Measurements from ENCODE around the gene MT1X. TPM values are rescaled to one million over a fixed set of nuclear protein-coding genes. Genes with fewer than 3 reads are reported as not detected.
"Not testable (repeated sequence)": the region's sequence is repeated elsewhere in the genome, so short reads cannot be mapped to it uniquely, and the experiment has no call there.

The MT1X gene
- polyA plus RNA-seq, 4 donors: 19.0 to 59.2 (median 30.2) TPM

GRCh38 chr16:56708525-56709442, 26.5 kb downstream of the MT1X start:
- DNase-seq (ENCODE audit: low read depth in 4 of 4, low spot score in 3 of 4): no peak

GRCh38 chr16:56709443-56710040, 27.3 kb downstream of the MT1X start:
- DNase-seq (ENCODE audit: low read depth in 4 of 4, low spot score in 3 of 4): no peak

- no peak for DNase-seq (ENCODE audit: low read depth in 4 of 4, low spot score in 3 of 4)
Observed at GRCh38 chr16:56710181-56710737, 28.0 kb downstream of the MT1X start.

DNA sequence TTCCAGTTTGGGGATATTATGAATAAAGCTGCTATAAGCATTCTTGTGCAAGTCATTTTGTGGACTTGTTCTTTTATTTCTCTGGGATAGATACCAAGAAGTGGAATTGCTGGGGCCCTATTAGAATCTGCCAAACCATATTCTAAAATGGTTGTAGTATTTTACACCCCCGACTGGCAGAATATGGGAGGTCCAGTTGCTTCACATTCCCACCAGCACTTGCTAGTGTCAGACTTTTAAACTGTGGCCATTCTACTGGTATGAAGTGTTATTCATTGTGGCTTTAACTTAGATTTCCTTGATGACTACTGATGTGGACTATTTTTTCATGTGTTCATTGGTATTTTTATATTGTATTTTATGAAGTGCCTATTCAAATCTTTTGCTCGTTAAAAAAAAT, 29.6 kb downstream of the MT1X start:
- no peak for DNase-seq (ENCODE audit: low read depth in 4 of 4, low spot score in 3 of 4)

DNA sequence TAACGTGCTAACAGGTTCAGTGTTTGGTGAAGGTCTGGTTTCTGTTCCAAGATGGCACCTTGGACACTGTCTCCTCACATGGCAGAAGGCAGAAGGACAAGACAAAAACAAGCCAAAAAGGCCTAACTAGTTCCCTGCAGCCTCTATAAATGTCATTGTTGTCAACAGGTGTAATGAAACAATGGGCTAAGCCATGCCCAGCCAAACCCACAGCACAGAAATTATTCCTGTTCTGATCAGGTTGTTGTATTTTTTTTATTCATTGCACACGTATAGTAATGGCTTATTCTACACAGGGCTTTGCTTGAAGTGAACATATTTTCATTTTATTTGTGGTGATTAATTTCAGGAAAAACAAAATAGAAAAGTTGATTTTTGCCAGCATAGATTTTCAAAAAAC, 31.5 kb downstream of the MT1X start:
- DNase-seq (ENCODE audit: low read depth in 4 of 4, low spot score in 3 of 4): no peak

GRCh38 chr16:56715126-56715525, 32.9 kb downstream of the MT1X start:
- DNase-seq (ENCODE audit: low read depth in 4 of 4, low spot score in 3 of 4): no peak

GRCh38 chr16:56716761-56717160, 34.5 kb downstream of the MT1X start:
- DNase-seq (ENCODE audit: low read depth in 4 of 4, low spot score in 3 of 4): no peak

GRCh38 chr16:56717532-56717931, 35.3 kb downstream of the MT1X start:
- DNase-seq (ENCODE audit: low read depth in 4 of 4, low spot score in 3 of 4): not testable (repeated sequence)

DNA sequence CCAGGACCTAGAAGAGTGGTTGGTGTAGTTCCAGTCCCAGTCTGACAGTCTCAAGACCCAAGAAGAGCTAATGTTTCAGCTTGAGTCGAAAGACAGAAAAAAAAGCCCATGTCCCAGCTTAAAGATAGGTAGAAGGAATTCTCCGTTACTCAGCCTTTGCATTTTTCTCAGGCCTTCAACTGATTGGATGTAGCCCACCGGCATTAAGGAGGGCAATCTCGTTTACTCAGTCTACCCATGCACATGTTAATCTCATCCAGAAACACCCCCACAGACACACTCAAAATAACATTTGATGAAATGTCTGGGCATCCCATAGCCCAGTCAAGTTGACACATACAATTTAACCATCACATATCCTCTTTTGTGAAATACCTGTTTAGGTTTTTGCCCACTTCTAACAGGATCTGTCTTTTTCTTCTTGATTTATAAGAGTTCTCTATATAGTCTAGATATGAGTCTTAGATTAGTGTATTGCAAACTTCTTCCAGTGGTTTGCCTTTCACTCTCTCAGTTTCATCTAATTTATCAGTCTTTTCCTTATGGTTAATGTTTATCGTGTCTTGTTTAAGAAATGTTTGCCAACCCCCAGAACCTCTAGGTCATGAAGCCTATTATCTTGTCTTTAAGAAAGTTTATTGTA, 40.1 kb downstream of the MT1X start:
- no peak for DNase-seq (ENCODE audit: low read depth in 4 of 4, low spot score in 3 of 4)

DNA sequence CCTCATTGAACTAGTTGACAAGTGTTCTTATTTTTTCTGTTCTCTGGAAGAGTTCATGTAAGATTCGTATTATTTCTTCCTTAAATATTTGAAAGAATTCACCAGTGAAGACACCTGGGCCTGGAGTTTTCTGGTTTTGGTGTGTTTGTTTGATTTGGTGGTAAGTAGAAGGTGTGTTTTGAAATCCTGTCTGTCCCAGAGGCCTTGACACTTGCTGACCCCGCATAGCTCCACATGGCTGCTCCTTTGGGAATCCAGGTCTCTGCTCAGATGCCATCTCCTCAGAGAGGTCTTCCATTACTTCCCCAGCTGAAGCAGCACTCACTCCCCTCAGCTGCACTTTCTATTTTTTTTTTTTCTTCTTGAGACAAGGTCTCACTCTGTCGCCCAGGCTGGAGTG, 41.9 kb downstream of the MT1X start:
- DNase-seq (ENCODE audit: low read depth in 4 of 4, low spot score in 3 of 4): no peak

GRCh38 chr16:56726283-56726682, 44.0 kb downstream of the MT1X start:
- no peak for DNase-seq (ENCODE audit: low read depth in 4 of 4, low spot score in 3 of 4)

GRCh38 chr16:56726926-56727325, 44.7 kb downstream of the MT1X start:
- no peak for DNase-seq (ENCODE audit: low read depth in 4 of 4, low spot score in 3 of 4)

- no peak for DNase-seq (ENCODE audit: low read depth in 4 of 4, low spot score in 3 of 4)
Observed at GRCh38 chr16:56728027-56728426, 45.8 kb downstream of the MT1X start.

- DNase-seq (ENCODE audit: low read depth in 4 of 4, low spot score in 3 of 4): no peak
Observed at GRCh38 chr16:56728980-56729734, 46.9 kb downstream of the MT1X start.

GRCh38 chr16:56729735-56730662, 47.7 kb downstream of the MT1X start, which contains the start of gene NUP93:
Gene NUP93 (plus strand): TSS chr16:56730129. CDS start chr16:56748248, 18,119 bp downstream.
- peak; percentile 81 to 89 (median 86) for DNase-seq (ENCODE audit: low read depth in 4 of 4, low spot score in 3 of 4)

DNA sequence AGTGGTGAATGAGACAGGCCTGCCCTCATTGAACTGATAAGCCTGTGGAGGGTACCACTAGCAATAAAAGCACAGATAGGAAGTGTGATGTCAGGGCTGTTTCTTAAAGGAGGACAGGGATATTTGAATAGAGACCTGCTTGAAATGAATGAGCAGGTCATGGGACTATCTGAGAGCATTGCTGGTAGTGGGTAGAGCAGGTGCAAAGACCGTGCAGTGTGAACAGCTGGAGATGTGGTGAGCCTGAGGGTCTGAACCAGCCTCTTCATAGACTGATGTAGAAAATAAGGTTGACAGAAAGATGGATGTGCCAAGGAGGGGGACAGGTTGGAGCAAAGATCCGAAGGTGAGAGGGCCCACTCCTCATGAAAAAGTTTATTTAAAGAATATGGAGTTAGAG, 50.1 kb downstream of the MT1X start:
- DNase-seq (ENCODE audit: low read depth in 4 of 4, low spot score in 3 of 4): no peak

- DNase-seq (ENCODE audit: low read depth in 4 of 4, low spot score in 3 of 4): no peak
Observed at GRCh38 chr16:56732832-56733231, 50.6 kb downstream of the MT1X start.
